NCI-H82 treated with DMSO at 0.1 percent for 48 hours (cell line): ENCODE data around the gene CD200.

Experiments
- DNase-seq: peaks from one replicate; lab custom pipeline; 2025; ENCODE audit not compliant: unreplicated experiment; lab: John Stamatoyannopoulos, UW

The CD200 gene, protein sequence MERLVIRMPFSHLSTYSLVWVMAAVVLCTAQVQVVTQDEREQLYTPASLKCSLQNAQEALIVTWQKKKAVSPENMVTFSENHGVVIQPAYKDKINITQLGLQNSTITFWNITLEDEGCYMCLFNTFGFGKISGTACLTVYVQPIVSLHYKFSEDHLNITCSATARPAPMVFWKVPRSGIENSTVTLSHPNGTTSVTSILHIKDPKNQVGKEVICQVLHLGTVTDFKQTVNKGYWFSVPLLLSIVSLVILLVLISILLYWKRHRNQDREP

DNA sequence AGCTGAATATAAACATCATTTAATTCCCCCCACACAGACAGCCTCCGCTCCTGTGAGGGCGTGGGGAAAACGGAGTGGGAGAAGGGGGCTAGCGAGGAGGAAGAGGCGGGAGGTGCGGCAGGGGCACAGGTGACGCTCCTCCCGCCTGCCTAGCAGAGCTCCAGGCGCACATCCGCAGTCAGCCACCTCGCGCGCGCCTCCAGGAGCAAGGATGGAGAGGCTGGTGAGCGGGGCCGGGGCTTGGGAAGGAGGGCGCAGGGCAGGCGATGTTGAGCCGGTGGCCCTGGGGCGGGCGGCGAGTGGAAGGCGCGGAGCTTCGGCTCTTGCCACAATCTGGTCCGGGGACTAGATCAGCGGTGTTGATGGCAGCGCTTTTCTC lies at the start of gene CD200:
Gene CD200 (plus strand): TSS at position 155 of the 379 bp plus-strand sequence. CDS start 57 bp downstream, at position 212.
- peak; percentile 15 for DNase-seq

DNA sequence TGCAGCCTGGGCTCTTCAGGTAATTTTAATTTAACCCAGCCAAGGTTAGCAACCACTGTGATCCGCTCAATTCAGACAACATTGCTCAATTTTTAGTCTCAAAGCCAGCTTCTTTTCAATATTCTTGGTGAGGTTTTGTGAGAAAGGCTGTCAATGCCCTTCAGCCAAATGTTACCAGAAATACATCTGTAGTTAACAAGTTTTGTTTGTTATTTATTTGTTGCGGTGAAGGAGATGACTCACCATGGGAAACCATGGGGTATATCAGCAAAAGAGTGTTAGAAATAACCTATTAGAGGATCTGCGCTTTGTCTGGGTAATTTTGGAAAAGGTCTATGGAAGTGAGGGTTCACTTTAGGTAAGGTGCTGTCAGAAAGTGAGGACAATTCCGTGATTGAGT lies 43.9 kb upstream of the CD200 start:
- DNase-seq = no peak

DNA sequence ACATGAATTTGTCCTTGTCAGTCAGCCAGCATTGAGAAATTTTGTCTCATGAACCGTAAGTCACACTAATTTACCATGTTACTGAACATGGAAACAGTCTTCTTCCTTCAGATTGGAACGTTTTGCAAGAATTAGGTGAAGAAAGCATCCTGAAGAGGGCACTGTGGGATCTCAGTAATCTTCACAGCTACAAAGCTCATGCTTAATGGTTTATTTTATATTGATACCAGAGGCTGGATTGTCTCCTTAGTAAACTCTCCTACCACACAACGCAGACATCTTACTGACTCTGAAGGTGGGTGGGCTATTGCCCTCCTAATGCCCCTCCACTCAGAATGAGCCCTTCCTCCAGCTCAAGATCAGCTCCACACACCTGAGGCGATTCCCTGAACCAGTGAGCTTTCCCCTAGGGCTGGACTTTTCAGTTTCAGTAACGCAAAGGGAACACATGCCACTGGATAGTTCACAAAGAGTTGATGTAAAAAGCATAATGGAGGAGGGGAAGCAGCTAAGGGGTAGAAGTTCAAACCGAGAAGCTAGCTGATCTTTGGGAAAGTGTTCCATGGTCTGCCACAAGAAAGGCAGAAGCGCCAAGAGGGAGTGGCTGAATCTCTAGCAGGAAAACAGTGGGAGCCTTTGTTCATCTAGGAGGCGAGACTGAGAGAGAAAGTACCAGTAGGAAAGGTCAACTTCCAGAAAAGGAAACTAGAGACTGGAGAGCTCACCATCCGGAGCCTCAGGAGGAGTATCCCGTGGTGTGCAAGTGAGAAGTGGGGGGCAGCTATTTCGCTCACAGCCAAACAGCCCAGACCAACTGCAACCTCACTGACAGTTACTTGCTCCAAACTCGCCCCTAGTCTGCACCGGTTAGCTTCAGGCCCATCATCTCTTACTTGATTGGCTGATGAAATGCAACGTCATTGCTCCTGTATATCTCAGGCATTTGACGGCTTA lies 39.3 kb upstream of the CD200 start, which contains the start of gene SLC9C1:
Gene SLC9C1 (minus strand): TSS at position 849 of the 954 bp plus-strand sequence. CDS start 7,425 bp downstream, outside the sequence.
- DNase-seq = peak; percentile 68

DNA sequence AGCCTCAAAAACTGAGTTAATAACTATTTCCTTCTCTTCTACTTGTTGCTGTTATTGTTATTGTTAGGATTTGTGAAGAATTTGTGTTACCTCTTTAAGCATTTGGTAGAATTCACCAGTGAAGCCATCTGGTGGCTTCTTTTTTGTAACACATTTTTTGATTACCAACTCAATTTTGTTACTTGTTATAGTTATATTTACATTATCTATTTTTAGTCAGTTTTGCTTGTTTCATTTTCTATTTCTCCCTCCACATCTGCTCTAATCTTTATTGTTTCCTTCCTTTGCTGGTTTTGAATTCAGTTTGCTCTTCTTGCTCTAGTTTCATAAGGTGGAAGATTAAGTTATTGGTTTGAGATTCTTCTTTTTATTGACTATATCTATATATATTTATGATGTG lies 35.2 kb upstream of the CD200 start:
- no peak for DNase-seq

- no peak for DNase-seq
Measured at GRCh38 chr3:112298781-112299180, 34.2 kb upstream of the CD200 start.

DNA sequence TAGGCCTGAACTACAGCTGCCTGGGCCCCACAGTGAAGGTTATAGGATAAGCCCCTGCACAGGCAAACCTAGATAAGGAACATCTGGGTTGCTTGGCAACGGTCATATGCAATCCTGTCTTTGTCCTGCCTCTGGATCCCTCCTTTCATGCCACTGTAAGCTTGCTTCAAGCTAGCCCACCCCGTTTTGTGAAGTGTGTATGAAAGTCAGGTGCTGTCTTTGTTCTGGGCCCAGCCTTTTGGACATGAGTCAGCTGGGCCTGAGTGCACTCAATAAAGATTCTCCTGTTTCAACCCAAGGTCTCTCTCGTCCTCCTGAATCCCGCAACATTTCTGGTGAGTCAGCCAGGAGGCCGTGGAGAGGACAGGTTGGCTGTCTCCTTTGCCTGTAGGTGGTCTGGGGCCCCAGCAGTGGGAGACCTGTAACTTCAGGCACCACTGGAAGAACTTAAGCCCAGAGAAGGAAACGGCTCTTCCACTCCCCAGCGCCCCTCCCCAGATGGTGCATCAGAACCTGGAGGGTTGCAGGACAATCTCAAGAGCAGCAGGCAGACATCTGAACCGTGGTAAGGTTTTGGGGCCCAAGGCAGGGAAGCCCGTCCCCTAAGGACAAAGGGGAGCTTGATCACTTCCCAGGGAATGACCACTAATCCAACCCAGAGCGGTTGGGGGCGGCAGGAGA lies 30.7 kb upstream of the CD200 start:
- peak; percentile 90 for DNase-seq

GRCh38 chr3:112302881-112303763 lies 29.8 kb upstream of the CD200 start:
- DNase-seq = peak; percentile 67

GRCh38 chr3:112303764-112304325 lies 29.1 kb upstream of the CD200 start:
- no peak for DNase-seq

DNA sequence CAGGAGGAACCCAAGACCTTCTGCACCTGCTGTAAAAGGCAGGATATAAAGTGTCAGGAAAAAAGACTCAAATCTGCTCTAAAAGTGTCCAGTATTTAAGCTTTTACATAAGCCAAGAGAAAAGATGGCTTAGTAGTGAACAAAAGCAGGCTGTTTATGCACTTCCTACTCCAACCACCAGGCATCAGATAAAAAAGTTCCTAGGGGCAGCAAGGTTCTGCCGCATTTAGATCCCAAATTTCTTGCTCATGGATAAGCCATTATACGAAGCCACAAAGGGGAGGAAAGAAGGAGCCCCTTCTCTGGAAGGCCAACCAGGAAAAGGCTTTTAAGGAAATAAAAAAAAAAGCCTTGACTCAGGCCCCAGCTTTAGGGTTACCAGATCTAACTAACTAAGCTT lies 28.3 kb upstream of the CD200 start:
- DNase-seq = no peak

GRCh38 chr3:112306825-112307224 lies 26.1 kb upstream of the CD200 start:
- DNase-seq = no peak

GRCh38 chr3:112307557-112307956 lies 25.4 kb upstream of the CD200 start:
- DNase-seq = no peak

DNA sequence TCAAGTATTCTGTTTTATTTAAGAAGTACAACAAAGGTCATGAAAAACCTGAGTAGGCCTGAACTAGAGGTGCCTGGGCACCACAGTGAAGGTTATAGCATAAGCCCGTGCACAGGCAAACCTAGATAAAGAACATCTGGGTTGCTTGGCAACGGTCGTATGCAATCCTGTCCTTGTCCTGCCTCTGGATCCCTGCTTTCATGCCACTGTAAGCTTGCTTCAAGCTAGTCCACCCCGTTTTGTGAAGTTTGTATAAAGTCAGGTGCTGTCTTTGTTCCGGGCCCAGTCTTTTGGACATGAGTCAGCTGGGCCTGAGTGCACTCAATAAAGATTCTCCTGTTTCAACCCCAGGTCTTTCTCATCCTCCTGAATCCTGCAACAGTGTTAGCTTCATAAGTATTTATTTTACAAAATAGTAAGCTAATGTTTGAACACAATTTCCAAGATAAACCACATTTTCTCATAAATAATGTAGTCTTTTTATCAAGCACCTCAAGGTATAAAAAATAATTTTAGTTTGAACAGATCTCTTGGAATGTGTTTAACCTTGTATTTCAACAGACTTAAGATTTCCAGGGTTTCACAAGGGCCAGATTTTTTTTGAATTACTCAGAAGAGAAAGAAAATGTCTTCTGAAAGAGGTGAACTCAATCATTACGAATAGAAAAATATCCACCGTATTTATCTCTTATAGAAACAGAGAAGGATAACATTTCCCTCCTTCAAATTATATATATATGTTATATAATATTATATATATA lies 24.6 kb upstream of the CD200 start:
- DNase-seq = peak; percentile 64

DNA sequence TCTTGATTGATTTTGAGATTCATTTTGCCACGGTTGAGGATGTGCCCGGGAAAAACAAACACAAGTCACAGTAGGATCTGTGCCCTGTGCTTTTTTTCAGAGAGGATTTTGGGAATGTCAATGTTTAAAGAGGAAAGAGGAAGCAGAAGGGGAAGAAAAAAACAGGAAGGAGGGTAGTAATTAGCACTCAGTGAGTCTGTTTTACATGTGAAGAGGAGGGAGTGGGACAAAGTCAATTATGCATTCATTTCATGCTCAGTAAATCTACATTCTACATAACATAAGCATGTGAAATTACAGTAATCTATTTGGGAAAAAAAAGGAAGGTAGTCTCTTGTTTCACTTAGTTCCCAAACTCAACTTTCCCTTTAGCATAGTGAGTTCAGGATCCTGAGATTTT lies 18.3 kb upstream of the CD200 start:
- DNase-seq = no peak

DNA sequence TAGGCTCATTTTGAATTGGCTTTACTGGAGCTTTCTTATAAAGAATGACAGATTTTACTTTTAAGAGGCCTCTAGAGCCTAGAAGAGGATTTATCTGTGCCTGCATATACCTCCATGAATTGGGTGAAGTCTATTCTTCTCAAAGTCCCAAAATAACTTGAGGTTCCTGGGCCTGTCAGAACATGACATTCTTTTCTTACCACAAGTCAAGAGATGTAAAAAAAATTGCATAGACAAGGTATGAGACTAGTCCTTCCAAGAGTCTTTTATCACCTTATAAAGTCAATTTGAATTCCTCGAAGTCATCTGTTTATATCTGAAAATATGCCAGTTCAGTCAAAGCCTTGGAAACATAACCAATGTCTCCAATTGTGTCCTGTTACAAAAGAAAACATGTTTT lies 17.2 kb upstream of the CD200 start:
- no peak for DNase-seq

GRCh38 chr3:112319516-112320276 lies 13.3 kb upstream of the CD200 start:
- no peak for DNase-seq

- DNase-seq = no peak
Measured at GRCh38 chr3:112320691-112321090, 12.3 kb upstream of the CD200 start.

DNA sequence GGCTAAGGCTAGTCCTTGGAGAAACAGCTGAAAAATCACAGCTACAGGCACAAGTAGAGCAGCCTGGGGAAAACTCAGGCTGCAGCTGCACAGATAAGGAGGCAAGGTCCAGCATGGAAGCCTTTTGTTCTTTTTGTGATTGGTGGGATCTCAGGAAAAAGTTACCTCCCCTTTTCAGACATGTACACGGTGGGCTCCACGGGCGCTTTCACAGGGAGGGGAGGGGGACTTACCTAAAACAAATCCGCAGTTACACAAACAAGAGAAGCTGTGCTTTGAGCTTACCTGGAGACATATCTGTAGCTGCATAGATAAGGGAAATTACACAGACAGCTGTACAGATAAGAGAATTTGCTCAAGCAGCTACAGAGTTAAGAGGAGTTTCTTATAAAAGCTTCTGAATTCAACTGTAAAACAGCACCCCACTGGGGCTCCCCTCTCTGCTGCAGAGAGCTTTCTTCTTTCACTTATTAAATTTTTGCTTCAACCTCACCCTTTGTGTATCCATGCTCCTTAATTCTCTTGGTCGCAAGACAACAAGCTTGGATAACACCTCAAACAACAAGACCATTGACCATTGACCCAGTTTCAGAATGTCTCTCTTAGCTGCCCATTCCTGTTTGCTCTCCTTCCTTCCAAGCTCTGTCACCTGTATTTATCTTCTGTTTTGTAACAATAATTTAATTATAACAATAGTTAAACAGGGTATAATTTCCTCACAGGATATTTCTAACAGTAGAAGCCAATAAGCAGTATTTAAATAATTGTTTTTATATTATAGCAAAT lies 10.9 kb upstream of the CD200 start:
- DNase-seq = no peak

DNA sequence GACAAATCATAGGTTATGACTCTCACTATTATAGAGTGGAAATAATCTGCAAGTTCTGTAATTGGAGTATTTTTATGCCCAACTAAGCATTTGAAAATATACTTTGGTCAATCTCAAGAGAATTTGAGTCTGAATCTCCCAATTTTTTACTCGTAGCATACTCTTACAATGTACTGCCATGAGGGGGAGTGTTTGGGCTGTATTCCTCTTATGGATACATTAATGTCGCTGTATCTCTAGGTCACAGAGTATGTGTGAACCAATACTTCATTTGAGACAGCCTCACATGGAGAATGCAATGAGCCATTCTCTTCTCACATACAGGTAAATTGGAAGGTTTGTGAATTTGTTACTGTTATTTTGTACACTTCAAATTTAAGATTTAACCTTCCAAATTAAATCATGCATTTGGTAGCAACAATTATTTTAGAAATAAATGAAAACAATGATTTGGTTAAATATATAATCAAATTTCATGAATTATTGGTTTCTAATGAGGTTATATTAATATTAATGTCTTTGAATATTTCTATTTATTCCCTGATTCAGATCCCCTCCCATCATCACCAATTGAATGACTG lies 5.5 kb upstream of the CD200 start:
- DNase-seq = peak; percentile 55
